K562 (cell line): ENCODE results near the gene ZNF276. TPM values are rescaled to one million over a fixed set of nuclear protein-coding genes. Genes with fewer than 3 reads are reported as not detected.

Experiments
- ARID1B ChIP-seq: fragments of 450-650 bp; IDR thresholded peaks from 2 replicates; pipeline ENCODE4 v1.6.1; 2016; ENCODE audit warnings: antibody characterized with exemption, mild to moderate bottlenecking, inconsistent platforms
- CEBPG ChIP-seq, 3 experiments: fragments of 200-800 bp in 1 of 3; sonication (Bioruptor generic) in 1 of 3; sonication (generic) in 1 of 3; formaldehyde crosslinking in 1 of 3; IDR thresholded peaks in 2 of 3; conservative IDR thresholded peaks in 1 of 3; 2 replicates each; pipeline versions ENCODE4 v1.6.1 to v1.8.0; 2016 to 2022; ENCODE audit warnings: missing compliant biosample characterization in 2 of 3, missing genetic modification characterization in 2 of 3, mild to moderate bottlenecking in 1 of 3, missing genetic modification reagents in 1 of 3
- NCOR1 ChIP-seq: fragments of 450-650 bp; IDR thresholded peaks from 2 replicates; pipeline ENCODE4 v1.6.1; 2016; ENCODE audit warnings: mild to moderate bottlenecking, moderate library complexity
- SMARCC2 ChIP-seq: fragments of 450-650 bp; IDR thresholded peaks from 2 replicates; pipeline ENCODE4 v1.6.1; 2017; ENCODE audit warnings: antibody characterized with exemption, moderate library complexity, mild to moderate bottlenecking, low read depth
- TBL1XR1 ChIP-seq, 2 experiments: IDR thresholded peaks; 2 replicates each; pipeline ENCODE4 v1.6.1; 2012; ENCODE audit warnings: improper control_type of control experiment in 2 of 2, low read length in 2 of 2, mild to moderate bottlenecking in 1 of 2
- ZBED1 ChIP-seq: IDR thresholded peaks from 2 replicates; pipeline ENCODE4 v1.6.1; 2014
- ZNF124 ChIP-seq: sonication (generic); formaldehyde crosslinking; IDR thresholded peaks from 2 replicates; pipeline ENCODE4 v1.8.1; 2022; ENCODE audit warnings: missing genetic modification reagents
- ZNF165 ChIP-seq: fragments of 250-450 bp; sonication (Bioruptor Pico); IDR thresholded peaks from 2 replicates; pipeline ENCODE4 v1.4.0; 2020; ENCODE audit warnings: borderline replicate concordance
- ZNF174 ChIP-seq: fragments of 250-450 bp; sonication (Bioruptor Pico); IDR thresholded peaks from 2 replicates; pipeline ENCODE4 v1.4.0; 2020; ENCODE audit warnings: mild to moderate bottlenecking
- ZNF766 ChIP-seq: fragments of 200-800 bp; sonication (Bioruptor generic); conservative IDR thresholded peaks from 2 replicates; pipeline ENCODE4 v1.6.1; 2016; ENCODE audit warnings: missing genetic modification characterization, missing compliant biosample characterization
- ZSCAN29 ChIP-seq: fragments of 450-650 bp; IDR thresholded peaks from 2 replicates; pipeline ENCODE4 v1.6.1; 2017
- polyA plus RNA-seq, 8 experiments: library from polyadenylated mRNA; depleted of rRNA in 4 of 8; stranded (reverse) in 5 of 8; unstranded in 3 of 8; fragments of >200 nt; fragmentation: Nextera tagmentation in 2 of 8; fragmentation: Illumina TruSeq in 1 of 8; extraction: Ambion mirVana in 2 of 8; extraction: Trizol in 1 of 8; gene quantifications; 2 replicates each; pipeline versions ENCODE4 v1.2.1 to v1.2.3, GENCODE V29; 2011 to 2014; ENCODE audit warnings: inconsistent platforms in 1 of 8, missing spikeins in 1 of 8
- total RNA-seq, 7 experiments: library from RNA; depleted of rRNA in 6 of 7; stranded (reverse); fragments of >200 nt in 6 of 7; fragmentation: Illumina TruSeq in 2 of 7; extraction: Trizol in 2 of 7; gene quantifications; 2 replicates each; pipeline versions ENCODE4 v1.2.1 to v1.2.3, GENCODE V29; 2011 to 2021; ENCODE audit warnings: low replicate concordance in 1 of 7
- TF ChIP-seq, protein P1 (sequence below): fragments of 250-450 bp; sonication (Bioruptor Pico); IDR thresholded peaks from 2 replicates; pipeline ENCODE4 v1.9.0; 2021; ENCODE audit warnings: mild to moderate bottlenecking
- TF ChIP-seq, protein P2 (sequence below): sonication (generic); formaldehyde crosslinking; IDR thresholded peaks from 2 replicates; pipeline ENCODE4 v1.8.0; 2022; ENCODE audit warnings: missing genetic modification reagents, mild to moderate bottlenecking, borderline replicate concordance
- TF ChIP-seq, protein P3 (sequence below), 3 experiments: IDR thresholded peaks in 2 of 3; conservative IDR thresholded peaks in 1 of 3; 2 replicates each; pipeline ENCODE4 v1.5.1; 2011 to 2012; ENCODE audit warnings: low read length in 3 of 3, mild to moderate bottlenecking in 3 of 3, control low read depth in 2 of 3, improper control_type of control experiment in 1 of 3, inconsistent platforms in 1 of 3, low read depth in 1 of 3, mixed read lengths in 1 of 3, moderate library complexity in 1 of 3; ENCODE audit not compliant: insufficient read depth in 2 of 3
- TF ChIP-seq, protein P4 (sequence below): fragments of 250-450 bp; sonication (Bioruptor Pico); IDR thresholded peaks from 2 replicates; pipeline ENCODE4 v1.4.0; 2020
- TF ChIP-seq, protein P5 (sequence below): IDR thresholded peaks from 2 replicates; pipeline ENCODE4 v1.6.1; 2012; ENCODE audit warnings: low read depth, low read length, improper control_type of control experiment, borderline replicate concordance
- TF ChIP-seq, protein P6 (sequence below): fragments of 450-650 bp; formaldehyde crosslinking; IDR thresholded peaks from 2 replicates; pipeline ENCODE4 v1.4.0; 2020; ENCODE audit warnings: mild to moderate bottlenecking, mixed read lengths

Gene ZNF276
- total and polyA plus RNA-seq, 9 of the 15 experiments (the other 6 are each of a cell fraction or from before 2014, with no cell fraction given), result 0.49 to 43.9 (median 15.8) TPM

DNA sequence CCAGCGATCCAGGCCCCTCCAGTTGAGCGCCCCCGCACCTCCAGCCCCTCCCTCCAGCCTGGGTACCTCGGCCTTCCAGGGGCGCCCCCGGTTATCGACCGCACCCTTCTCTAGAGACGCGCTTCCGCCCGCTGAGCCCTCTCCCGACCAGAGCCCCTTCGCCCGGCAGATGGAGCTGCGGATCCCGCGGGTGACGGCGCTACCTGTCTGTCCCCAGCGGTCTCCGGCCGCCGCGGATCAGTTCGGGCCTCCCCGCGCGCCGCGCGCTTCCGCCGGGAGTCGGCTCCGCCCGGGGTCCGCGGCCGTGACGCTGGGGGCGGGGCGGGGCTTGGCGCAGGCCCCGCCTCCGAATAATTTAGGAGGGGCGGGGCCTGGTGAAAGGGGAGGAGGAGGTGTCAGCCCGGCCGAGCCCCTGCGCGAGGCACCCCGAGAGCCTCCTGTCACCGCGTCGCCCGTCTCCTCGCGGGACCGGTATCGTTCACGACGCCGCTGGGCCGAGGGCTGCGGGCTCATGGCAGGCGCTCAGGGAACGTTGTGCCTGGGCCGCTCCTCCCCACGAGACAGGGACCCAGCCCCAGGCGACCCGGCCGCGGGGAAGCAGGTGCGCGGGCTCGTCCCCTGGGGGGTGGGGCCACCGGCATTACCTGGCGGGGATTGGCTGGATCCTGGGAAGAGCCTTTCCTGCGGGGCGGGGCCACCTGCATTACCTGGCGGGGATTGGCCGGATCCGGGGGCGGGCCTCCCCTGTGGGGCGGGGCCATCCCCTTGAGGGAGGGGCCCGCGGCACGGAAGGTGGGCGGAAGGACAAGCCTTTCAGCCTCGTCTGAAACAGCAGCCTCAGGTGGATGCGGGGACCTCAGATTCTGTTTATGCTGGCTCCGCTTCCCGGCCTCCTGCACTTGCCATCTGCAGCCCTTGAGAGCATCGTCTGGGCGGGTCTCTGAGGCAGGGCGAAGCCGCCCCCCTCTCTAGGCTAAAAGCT is 19.6 kb upstream of the ZNF276 start, which contains the start of gene SPATA2L (continued):
- TF ChIP-seq ARID1B, result no peak
- no peak for TF ChIP-seq ZNF174 (CRISPR knock-in tag)
- TF ChIP-seq, protein P1, sequence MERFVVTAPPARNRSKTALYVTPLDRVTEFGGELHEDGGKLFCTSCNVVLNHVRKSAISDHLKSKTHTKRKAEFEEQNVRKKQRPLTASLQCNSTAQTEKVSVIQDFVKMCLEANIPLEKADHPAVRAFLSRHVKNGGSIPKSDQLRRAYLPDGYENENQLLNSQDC (CRISPR knock-in tag), result no peak
- TF ChIP-seq ZBED1, result no peak
- TF ChIP-seq ZNF124, result no peak
- TF ChIP-seq, protein P2, sequence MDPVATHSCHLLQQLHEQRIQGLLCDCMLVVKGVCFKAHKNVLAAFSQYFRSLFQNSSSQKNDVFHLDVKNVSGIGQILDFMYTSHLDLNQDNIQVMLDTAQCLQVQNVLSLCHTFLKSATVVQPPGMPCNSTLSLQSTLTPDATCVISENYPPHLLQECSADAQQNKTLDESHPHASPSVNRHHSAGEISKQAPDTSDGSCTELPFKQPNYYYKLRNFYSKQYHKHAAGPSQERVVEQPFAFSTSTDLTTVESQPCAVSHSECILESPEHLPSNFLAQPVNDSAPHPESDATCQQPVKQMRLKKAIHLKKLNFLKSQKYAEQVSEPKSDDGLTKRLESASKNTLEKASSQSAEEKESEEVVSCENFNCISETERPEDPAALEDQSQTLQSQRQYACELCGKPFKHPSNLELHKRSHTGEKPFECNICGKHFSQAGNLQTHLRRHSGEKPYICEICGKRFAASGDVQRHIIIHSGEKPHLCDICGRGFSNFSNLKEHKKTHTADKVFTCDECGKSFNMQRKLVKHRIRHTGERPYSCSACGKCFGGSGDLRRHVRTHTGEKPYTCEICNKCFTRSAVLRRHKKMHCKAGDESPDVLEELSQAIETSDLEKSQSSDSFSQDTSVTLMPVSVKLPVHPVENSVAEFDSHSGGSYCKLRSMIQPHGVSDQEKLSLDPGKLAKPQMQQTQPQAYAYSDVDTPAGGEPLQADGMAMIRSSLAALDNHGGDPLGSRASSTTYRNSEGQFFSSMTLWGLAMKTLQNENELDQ (CRISPR knock-in tag), result no peak
- TF ChIP-seq, protein P3, sequence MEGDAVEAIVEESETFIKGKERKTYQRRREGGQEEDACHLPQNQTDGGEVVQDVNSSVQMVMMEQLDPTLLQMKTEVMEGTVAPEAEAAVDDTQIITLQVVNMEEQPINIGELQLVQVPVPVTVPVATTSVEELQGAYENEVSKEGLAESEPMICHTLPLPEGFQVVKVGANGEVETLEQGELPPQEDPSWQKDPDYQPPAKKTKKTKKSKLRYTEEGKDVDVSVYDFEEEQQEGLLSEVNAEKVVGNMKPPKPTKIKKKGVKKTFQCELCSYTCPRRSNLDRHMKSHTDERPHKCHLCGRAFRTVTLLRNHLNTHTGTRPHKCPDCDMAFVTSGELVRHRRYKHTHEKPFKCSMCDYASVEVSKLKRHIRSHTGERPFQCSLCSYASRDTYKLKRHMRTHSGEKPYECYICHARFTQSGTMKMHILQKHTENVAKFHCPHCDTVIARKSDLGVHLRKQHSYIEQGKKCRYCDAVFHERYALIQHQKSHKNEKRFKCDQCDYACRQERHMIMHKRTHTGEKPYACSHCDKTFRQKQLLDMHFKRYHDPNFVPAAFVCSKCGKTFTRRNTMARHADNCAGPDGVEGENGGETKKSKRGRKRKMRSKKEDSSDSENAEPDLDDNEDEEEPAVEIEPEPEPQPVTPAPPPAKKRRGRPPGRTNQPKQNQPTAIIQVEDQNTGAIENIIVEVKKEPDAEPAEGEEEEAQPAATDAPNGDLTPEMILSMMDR (IDR thresholded peaks at IDR 0.05 in 2 of 3, conservative IDR thresholded peaks at IDR 0.05 in 1 of 3; ENCODE audit: insufficient read depth in 2 of 3, low read depth in 1 of 3, low read length in 3 of 3), result peak in 2 of 3 experiments; percentile 70 to 95; a peak in 4 of 6 replicates
- TF ChIP-seq, protein P4, sequence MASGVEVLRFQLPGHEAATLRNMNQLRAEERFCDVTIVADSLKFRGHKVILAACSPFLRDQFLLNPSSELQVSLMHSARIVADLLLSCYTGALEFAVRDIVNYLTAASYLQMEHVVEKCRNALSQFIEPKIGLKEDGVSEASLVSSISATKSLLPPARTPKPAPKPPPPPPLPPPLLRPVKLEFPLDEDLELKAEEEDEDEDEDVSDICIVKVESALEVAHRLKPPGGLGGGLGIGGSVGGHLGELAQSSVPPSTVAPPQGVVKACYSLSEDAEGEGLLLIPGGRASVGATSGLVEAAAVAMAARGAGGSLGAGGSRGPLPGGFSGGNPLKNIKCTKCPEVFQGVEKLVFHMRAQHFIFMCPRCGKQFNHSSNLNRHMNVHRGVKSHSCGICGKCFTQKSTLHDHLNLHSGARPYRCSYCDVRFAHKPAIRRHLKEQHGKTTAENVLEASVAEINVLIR (CRISPR knock-in tag), result no peak
- no peak for TF ChIP-seq ZSCAN29
- no peak for TF ChIP-seq ZNF165
- TF ChIP-seq TBL1XR1 (IDR thresholded peaks at IDR 0.05; ENCODE audit: low read length in 2 of 2), result no peak
- TF ChIP-seq, protein P5, sequence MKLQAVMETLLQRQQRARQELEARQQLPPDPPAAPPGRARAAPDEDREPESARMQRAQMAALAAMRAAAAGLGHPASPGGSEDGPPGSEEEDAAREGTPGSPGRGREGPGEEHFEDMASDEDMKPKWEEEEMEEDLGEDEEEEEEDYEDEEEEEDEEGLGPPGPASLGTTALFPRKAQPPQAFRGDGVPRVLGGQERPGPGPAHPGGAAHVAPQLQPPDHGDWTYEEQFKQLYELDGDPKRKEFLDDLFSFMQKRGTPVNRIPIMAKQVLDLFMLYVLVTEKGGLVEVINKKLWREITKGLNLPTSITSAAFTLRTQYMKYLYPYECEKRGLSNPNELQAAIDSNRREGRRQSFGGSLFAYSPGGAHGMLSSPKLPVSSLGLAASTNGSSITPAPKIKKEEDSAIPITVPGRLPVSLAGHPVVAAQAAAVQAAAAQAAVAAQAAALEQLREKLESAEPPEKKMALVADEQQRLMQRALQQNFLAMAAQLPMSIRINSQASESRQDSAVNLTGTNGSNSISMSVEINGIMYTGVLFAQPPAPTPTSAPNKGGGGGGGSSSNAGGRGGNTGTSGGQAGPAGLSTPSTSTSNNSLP, result no peak
- no peak for TF ChIP-seq ZNF766 (CRISPR knock-in tag)
- TF ChIP-seq, protein P6, sequence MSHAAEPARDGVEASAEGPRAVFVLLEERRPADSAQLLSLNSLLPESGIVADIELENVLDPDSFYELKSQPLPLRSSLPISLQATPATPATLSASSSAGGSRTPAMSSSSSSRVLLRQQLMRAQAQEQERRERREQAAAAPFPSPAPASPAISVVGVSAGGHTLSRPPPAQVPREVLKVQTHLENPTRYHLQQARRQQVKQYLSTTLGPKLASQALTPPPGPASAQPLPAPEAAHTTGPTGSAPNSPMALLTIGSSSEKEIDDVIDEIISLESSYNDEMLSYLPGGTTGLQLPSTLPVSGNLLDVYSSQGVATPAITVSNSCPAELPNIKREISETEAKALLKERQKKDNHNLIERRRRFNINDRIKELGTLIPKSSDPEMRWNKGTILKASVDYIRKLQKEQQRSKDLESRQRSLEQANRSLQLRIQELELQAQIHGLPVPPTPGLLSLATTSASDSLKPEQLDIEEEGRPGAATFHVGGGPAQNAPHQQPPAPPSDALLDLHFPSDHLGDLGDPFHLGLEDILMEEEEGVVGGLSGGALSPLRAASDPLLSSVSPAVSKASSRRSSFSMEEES (CRISPR knock-in tag), result no peak
- no peak for TF ChIP-seq CEBPG (CRISPR knock-in tag; IDR thresholded peaks at IDR 0.05)
- no peak for TF ChIP-seq CEBPG (tag; conservative IDR thresholded peaks at IDR 0.05 in 1 of 2, IDR thresholded peaks at IDR 0.05 in 1 of 2)
- TF ChIP-seq SMARCC2, result no peak
- TF ChIP-seq NCOR1, result no peak
